D721Med (cell line): Measurements from ENCODE around the gene SCIN.

Experiments
- DNase-seq: peaks from one replicate; pipeline ENCODE4 v3.0.0; 2011; ENCODE audit warnings: low spot score; ENCODE audit not compliant: insufficient read length
- FAIRE-seq: peaks from 2 replicates; lab custom pipeline; 2011; peaks lifted over from hg19 to GRCh38; lab: Jason Lieb, UNC
- CTCF ChIP-seq: IDR thresholded peaks from 2 replicates; pipeline ENCODE4 v1.5.1; 2012; ENCODE audit warnings: mild to moderate bottlenecking, control low read depth; ENCODE audit not compliant: insufficient read depth; ENCODE audit errors: missing control alignments

SCIN gene

GRCh38 chr7:12612622-12613021, 42.1 kb downstream of the SCIN start:
- no peak for DNase-seq
- no peak for TF ChIP-seq CTCF
- FAIRE-seq, result no peak

GRCh38 chr7:12619461-12620069, 49.0 kb downstream of the SCIN start:
- TF ChIP-seq CTCF, result no peak
- FAIRE-seq (no peak), DNase-seq (no peak)

- FAIRE-seq, result no peak
- TF ChIP-seq CTCF, result no peak
- DNase-seq, result no peak
Measured at GRCh38 chr7:12620371-12620770, 49.9 kb downstream of the SCIN start.

- no peak for DNase-seq
- no peak for FAIRE-seq
- no peak for TF ChIP-seq CTCF
Measured at GRCh38 chr7:12623223-12623622, 52.7 kb downstream of the SCIN start.

GRCh38 chr7:12623885-12624498, 53.5 kb downstream of the SCIN start:
- TF ChIP-seq CTCF, result peak; percentile 63
- FAIRE-seq (no peak), DNase-seq (no peak)

GRCh38 chr7:12625836-12626235, 55.3 kb downstream of the SCIN start:
- no peak for TF ChIP-seq CTCF
- DNase-seq, result no peak
- no peak for FAIRE-seq

- DNase-seq (no peak), FAIRE-seq (no peak)
- TF ChIP-seq CTCF, result no peak
Measured at GRCh38 chr7:12629816-12630512, 59.4 kb downstream of the SCIN start.
